GM10248 (cell line): ENCODE measurements around the gene SPTLC1.
"Not testable (repeated sequence)": the region's sequence is repeated elsewhere in the genome, so short reads cannot be mapped to it uniquely, and the experiment has no call there.

Experiments used
- CTCF ChIA-PET: fragments of 300-600 bp; sonication (Branson Sonifier 250); formaldehyde crosslinking; extraction: SDS; loops from one replicate; lab custom pipeline; 2021; ENCODE audit warnings: antibody characterized with exemption; lab: Yijun Ruan, JAX
- POLR2A ChIA-PET: fragments of 350-650 bp; sonication (Branson Sonifier 250); formaldehyde crosslinking; extraction: SDS; loops from one replicate; lab custom pipeline; 2020; ENCODE audit warnings: antibody characterized with exemption; lab: Yijun Ruan, JAX
- DNase-seq: peaks from one replicate; pipeline ENCODE4 v3.0.0; 2012; ENCODE audit errors: extremely low spot score
- TF ChIP-seq, protein P1 (sequence below): IDR thresholded peaks from 2 replicates; pipeline ENCODE4 v1.5.1; 2012; ENCODE audit warnings: mild to moderate bottlenecking, low read depth; ENCODE audit errors: extremely low read depth, missing control alignments, control extremely low read depth

Gene SPTLC1

DNA sequence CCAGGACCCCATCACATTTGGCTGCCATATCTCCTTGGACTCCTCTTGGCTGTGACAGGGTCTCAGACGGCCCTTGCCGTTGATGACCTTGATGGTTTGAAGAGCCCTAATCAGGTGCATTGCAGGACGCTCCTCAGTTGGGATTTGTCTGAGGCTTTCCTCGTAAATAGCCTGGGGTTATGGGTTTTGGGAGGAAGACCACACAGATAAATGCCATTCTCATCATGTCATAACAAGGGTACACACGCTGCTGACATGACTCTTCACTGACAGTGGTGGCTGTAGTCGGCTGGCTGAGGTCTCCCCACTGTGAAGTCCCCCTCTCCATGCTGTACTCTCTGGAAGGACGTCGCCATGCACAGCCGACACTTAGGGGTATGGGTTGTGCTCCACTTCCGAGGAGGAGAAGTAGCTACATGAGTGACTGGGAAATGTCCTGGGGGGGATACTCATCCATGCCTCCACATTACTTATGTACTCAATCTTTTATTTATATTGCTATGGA lies 42.9 kb upstream of the SPTLC1 start:
- no peak for DNase-seq
- TF ChIP-seq, protein P1, sequence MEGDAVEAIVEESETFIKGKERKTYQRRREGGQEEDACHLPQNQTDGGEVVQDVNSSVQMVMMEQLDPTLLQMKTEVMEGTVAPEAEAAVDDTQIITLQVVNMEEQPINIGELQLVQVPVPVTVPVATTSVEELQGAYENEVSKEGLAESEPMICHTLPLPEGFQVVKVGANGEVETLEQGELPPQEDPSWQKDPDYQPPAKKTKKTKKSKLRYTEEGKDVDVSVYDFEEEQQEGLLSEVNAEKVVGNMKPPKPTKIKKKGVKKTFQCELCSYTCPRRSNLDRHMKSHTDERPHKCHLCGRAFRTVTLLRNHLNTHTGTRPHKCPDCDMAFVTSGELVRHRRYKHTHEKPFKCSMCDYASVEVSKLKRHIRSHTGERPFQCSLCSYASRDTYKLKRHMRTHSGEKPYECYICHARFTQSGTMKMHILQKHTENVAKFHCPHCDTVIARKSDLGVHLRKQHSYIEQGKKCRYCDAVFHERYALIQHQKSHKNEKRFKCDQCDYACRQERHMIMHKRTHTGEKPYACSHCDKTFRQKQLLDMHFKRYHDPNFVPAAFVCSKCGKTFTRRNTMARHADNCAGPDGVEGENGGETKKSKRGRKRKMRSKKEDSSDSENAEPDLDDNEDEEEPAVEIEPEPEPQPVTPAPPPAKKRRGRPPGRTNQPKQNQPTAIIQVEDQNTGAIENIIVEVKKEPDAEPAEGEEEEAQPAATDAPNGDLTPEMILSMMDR: no peak
- CTCF ChIA-PET: interaction anchor here (3.1 kb wide), 1 partner anchor 19 kb away, joined by 21 read pairs; no protein-coding TSS in a partner anchor
- POLR2A ChIA-PET: no interaction called here

- POLR2A ChIA-PET, DNase-seq: not testable (repeated sequence)
- CTCF ChIA-PET: interaction anchor here (5.4 kb wide), 1 partner anchor 16 kb away, joined by 28 read pairs; no protein-coding TSS in a partner anchor
Observed at GRCh38 chr9:92155736-92156135, 40.5 kb upstream of the SPTLC1 start.

DNA sequence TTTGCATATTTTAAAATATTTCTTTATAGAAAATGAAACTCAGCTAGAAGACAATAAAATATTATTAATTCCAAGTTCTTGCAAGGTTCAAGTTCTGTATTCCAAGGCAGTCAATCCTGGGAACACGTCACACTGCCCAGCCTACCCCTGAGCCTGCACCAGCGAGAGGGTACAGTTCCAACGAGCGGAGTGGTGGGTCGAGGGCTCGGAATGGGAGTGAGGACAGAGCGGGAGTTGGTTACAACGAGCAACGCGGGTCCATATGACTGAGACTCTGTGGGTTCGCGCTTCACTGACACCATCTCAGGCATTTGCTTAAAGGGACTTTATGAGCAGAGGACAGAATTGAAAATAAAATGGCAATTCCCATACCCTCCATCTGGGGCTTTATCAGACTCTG lies 40.0 kb upstream of the SPTLC1 start:
- ChIA-PET POLR2A (no interaction called here), CTCF (interaction anchor here (5.4 kb wide), 1 partner anchor 16 kb away, joined by 28 read pairs; no protein-coding TSS in a partner anchor)
- TF ChIP-seq, protein P1: no peak

DNA sequence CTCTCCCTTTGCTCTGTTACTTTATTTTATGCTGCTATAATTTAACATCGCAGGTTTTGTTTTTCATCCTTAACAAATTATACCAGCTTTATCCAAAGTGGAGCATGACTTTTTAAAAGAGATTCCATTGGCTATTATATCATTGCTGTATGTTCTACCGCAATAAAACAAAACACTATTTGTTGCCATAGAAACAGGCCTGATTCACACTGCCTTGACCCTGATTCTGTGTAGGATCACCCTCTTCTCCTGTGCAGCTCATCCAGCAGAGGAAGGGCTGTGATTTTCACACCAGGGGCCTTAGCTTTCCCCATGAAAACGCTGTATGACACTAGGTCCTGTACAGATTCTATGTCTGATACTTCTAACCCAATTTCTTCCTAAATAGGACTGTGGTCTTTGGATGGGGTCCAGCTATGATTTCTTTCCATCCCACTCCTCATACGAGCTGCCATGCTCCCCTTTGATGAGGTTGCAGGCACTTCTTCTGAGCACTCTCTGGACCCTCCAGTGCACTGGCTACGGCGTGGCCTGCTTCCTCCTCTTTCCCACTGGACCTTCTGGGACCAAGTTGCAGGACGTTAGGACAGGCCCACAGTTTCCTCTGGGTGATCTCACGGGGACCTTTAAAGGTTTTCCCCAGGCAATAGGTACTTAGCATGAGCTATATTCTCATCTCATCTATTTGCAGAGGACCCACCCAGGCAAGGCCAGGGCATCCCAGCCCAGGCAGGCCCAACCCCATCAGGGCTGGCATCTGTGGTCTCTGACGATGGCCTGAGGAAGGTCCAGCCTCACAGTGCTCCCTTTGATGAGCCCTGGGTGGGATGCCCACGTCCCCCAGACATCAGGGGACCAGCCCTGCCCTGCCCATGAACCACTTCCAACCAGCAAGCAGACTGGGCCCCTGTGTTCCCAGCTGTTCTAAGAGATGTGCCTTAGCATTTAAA lies 38.5 kb upstream of the SPTLC1 start:
- POLR2A ChIA-PET, DNase-seq: not testable (repeated sequence)
- CTCF ChIA-PET: interaction anchor here (1.0 to 5.4 kb wide), 2 partner anchors 14 kb away, joined by 3 to 28 read pairs; no protein-coding TSS in a partner anchor

More for the DNA sequence above, 40.0 kb upstream of the SPTLC1 start:
- no peak for DNase-seq

DNA sequence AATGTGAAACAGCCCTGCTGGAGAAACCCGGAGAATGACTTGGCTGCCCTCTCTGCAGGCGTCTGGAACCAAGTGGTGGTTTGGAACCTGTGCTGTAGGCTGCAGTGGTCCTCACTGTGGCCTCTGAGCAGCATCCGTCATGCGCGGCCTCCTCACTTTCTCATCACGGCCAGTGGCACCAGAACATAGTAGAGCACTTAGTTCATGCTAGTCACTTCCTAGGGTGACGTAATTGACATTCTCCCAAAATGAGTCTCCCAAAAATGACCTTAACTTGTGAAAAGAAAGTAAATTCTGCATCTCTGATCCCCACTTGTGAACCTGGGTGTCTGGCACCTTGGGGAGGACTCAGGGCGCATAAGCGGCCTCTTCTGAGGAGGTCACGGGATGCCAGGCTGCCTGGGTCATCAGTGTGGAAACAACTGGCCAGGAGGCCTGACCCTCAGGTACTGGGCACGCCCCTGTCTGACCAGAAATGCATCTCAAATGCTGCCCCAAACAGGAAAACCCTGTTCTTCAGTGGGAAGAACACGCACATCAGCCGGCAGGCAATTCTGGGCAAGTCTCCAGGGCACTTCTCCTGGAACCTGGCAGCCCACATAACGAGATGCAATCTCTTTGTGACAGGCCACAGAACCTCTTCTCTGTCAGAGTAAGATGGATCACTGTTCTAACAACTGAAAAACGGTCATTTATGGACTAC lies 36.6 kb upstream of the SPTLC1 start:
- TF ChIP-seq, protein P1: no peak
- CTCF ChIA-PET: interaction anchor here (0.9 to 5.5 kb wide), 3 partner anchors 12 to 79 kb away, joined by 3 to 57 read pairs (median 28); no protein-coding TSS in a partner anchor
- DNase-seq: no peak
- POLR2A ChIA-PET: no interaction called here

DNA sequence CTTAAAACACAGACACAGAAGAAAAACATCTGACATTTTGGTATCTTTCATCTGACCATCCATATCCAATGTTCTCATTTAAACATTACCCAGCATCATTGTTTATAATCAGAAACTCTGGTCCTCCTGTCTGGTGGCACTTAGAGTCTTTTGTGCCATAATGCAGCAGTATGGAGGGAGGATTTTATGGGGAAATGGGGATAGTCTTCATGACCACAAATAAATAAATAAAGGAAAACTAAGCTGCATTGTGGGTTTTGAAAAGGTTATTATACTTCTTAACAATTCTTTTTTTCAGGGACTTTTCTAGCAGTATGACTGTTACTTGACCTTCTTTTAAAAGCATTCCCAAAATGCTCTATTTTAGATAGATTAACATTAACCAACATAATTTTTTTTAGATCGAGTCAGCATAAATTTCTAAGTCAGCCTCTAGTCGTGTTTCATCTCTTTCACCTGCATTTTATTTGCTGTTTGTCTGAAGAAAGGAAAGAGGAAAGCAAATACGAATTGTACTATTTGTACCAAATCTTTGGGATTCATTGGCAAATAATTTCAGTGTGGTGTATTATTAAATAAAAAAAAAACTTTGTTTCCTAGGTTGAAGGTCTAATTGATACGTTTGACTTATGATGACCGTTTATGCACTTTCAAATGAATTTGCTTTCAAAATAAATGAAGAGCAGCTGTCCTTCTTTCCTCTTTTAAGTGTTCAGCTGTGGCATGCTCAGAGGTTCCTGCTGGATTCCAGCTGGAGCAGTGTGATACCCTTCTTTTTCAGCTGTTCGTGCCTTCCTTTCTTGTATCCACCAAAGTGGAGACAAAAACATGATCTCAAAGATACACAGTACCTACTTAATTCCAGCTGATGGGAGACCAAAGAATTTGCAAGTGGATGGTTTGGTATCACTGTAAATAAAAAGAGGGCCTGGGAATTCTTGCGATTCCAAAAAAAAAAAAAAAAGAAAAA lies 35.6 kb upstream of the SPTLC1 start:
- DNase-seq: not testable (repeated sequence)
- CTCF ChIA-PET: interaction anchor here (0.9 to 5.5 kb wide), 2 partner anchors 11 to 80 kb away, joined by 3 to 57 read pairs; no protein-coding TSS in a partner anchor
- POLR2A ChIA-PET: interaction anchor here (0.7 kb wide), 1 partner anchor 128 kb away, joined by 5 read pairs; no protein-coding TSS in a partner anchor

DNA sequence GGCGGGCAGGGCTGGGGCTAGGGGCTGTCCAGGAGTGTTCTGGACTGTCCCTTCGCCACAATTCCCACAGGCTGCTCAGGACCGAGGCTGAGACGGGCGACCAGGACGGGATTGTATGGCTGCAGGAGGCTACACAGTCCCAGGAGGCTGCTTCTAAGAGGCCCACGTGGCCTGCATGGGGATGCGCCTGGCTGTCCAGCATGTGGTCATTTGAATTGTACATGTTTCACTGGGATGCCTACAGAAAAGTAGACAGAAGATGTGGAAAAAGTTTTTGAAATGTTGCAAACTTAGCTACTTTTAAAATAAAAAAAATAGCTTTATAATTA lies 32.6 kb upstream of the SPTLC1 start:
- ChIA-PET CTCF (interaction anchor here (1.0 to 5.5 kb wide), 4 partner anchors 8 to 486 kb away, joined by 3 to 57 read pairs (median 7); no protein-coding TSS in a partner anchor), POLR2A (no interaction called here)
- TF ChIP-seq, protein P1: no peak
- DNase-seq: no peak
